Gastrocnemius medialis (tissue), 4 donors: ENCODE measurements around the gene KCNC4. TPM values are rescaled to one million over a fixed set of nuclear protein-coding genes. Genes with fewer than 3 reads are reported as not detected.

ENCODE experiments used
- ATAC-seq, 2 donors: fragments of 150-250 bp; one replicate each; pipeline ENCODE4 v1.9.1; 2016
- DNase-seq, 2 donors: peaks; one replicate each; pipeline ENCODE4 v3.0.0-alpha.2; 2019
- H3K27ac ChIP-seq, 4 donors: fragments of 200-600 bp; sonication (generic); 1 replicate in 1 of 4; 2 replicates in 3 of 4; pipeline ENCODE4 v1.5.1; 2016 to 2018; ENCODE audit warnings: mild to moderate bottlenecking in 2 of 4, moderate library complexity in 1 of 4
- H3K27me3 ChIP-seq, 3 donors: fragments of 200-600 bp; sonication (generic) in 2 of 3; 1 replicate in 1 of 3; 2 replicates in 2 of 3; pipeline versions ENCODE4 v1.5.1 to v1.6.0; 2016 to 2019; ENCODE audit warnings: mild to moderate bottlenecking in 1 of 3, moderate library complexity in 1 of 3
- H3K36me3 ChIP-seq, 2 donors: fragments of 200-600 bp; sonication (generic) in 1 of 2; one replicate each; pipeline ENCODE4 v1.5.1; 2017 to 2018
- H3K4me1 ChIP-seq, 2 donors: fragments of 200-600 bp; sonication (generic) in 1 of 2; one replicate each; pipeline ENCODE4 v1.5.1; 2016 to 2017; ENCODE audit warnings: mild to moderate bottlenecking in 2 of 2
- H3K4me3 ChIP-seq, 4 donors: fragments of 200-600 bp; sonication (generic) in 3 of 4; 1 replicate in 1 of 4; 2 replicates in 3 of 4; pipeline ENCODE4 v1.5.1; 2016 to 2019; ENCODE audit warnings: mild to moderate bottlenecking in 2 of 4
- H3K9me3 ChIP-seq, 3 donors: fragments of 200-600 bp; sonication (generic) in 2 of 3; 1 replicate in 1 of 3; 2 replicates in 2 of 3; pipeline ENCODE4 v1.5.1; 2016 to 2019
- CTCF ChIP-seq, 5 experiments: fragments of 450-650 bp in 3 of 5; fragments of 200-600 bp in 2 of 5; sonication (generic) in 2 of 5; IDR thresholded peaks in 4 of 5; conservative IDR thresholded peaks in 1 of 5; 1 replicate in 4 of 5; 2 replicates in 1 of 5; pipeline ENCODE4 v1.5.1; 2016 to 2019; ENCODE audit warnings: antibody characterized with exemption in 5 of 5, mild to moderate bottlenecking in 3 of 5, moderate library complexity in 3 of 5
- POLR2A ChIP-seq, 2 donors: fragments of 450-650 bp; IDR thresholded peaks; one replicate each; pipeline ENCODE4 v1.6.1; 2017; ENCODE audit warnings: antibody characterized with exemption in 2 of 2, mild to moderate bottlenecking in 2 of 2, moderate library complexity in 2 of 2
- in situ Hi-C, 4 donors: fragments of 200-750 bp; cut with MboI; loops; one replicate each; pipeline versions ENCODE4 v1.15.0 to v1.8.0; 2017; ENCODE audit warnings: low sequenced_read_pairs in 4 of 4
- intact Hi-C: fragments of 100-400 bp; cut with DNase I; formaldehyde crosslinking; loops from one replicate; pipeline ENCODE4 v1.15.1; 2023; ENCODE audit warnings: low total_unique reads
- total RNA-seq, 4 donors: library from RNA; depleted of rRNA; stranded (reverse); fragments of >200 nt; gene quantifications; one replicate each; pipeline versions ENCODE4 v1.1.0 to v1.2.3, GENCODE V29; 2016

KCNC4 gene
- total RNA-seq, 4 donors from 2014 or later = 3.1 to 9.1 (median 4.1) TPM

DNA sequence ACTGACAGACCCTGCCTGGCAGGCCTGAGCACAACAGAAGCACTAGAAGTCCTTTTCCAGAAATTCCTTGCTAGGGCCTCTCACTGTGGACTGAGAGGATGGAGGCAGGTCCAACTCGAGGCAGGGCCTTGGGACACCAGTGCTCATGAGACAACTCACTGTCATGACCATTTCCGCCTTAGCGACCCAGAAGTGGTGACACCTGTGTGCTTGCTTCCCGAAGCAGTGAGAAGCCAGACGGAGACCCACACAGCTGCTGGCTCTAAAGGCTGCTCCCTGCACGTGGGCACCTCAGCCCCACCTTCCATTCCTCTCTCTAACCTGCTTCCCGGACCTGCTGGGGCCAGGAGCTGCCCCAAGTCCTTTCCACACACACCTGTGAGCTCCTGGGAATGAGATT is 33.0 kb downstream of the KCNC4 start:
- intact Hi-C loops (no loop called here), in situ Hi-C loops (no loop called here)
- Histone ChIP-seq H3K4me1 (peaks cover 0 to 4% of the 10 kb centered on the region in 2 donors), H3K4me3 (no peak overlapping the region), H3K9me3 (no peaks in the 10 kb centered on the region), H3K27me3 (peaks cover 0 to 5% (median 0%) of the 10 kb centered on the region in 3 donors), H3K27ac (no peak overlapping the region), H3K36me3 (no peaks in the 10 kb centered on the region)
- TF ChIP-seq CTCF (IDR thresholded peaks at IDR 0.05 in 4 of 5, conservative IDR thresholded peaks at IDR 0.05 in 1 of 5) (no peak), POLR2A (IDR thresholded peaks at IDR 0.05) (no peak)
- ATAC-seq (no peak), DNase-seq (no peak)

DNA sequence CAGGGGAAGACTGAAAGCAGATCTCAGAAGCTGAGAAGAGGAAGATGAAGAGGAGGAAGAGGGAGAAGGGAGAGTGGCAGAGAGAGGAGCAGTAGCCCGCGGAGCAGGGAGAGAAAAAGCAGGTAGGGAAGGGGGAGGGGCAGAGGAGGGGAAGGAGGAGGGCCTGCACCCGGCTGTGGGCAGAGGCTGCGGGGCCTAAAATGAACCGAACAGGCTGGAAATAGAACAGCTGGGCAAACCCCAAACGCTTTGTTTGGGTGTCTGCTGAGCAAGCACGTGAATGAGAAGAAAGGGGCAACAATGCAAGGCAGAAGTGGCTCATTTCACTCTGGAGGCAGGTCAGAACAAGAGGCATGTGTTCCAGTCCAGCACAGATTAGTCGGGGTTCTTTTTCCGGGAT is 33.5 kb downstream of the KCNC4 start:
- Histone ChIP-seq H3K27ac (no peak overlapping the region), H3K9me3 (no peaks in the 10 kb centered on the region), H3K27me3 (peaks cover 0 to 5% (median 0%) of the 10 kb centered on the region in 3 donors), H3K4me1 (peaks cover 0 to 4% of the 10 kb centered on the region in 2 donors), H3K4me3 (no peak overlapping the region), H3K36me3 (no peaks in the 10 kb centered on the region)
- intact Hi-C loops = no loop called here
- ATAC-seq (no peak), DNase-seq (no peak)
- in situ Hi-C loops = no loop called here
- TF ChIP-seq POLR2A (IDR thresholded peaks at IDR 0.05) (no peak), CTCF (IDR thresholded peaks at IDR 0.05 in 4 of 5, conservative IDR thresholded peaks at IDR 0.05 in 1 of 5) (no peak)

GRCh38 chr1:110245876-110246620 is 35.9 kb downstream of the KCNC4 start:
- Histone ChIP-seq H3K27ac (no peak overlapping the region), H3K27me3 (peaks cover 0 to 5% (median 0%) of the 10 kb centered on the region in 3 donors), H3K4me1 (no peaks in the 10 kb centered on the region), H3K36me3 (no peaks in the 10 kb centered on the region), H3K9me3 (no peaks in the 10 kb centered on the region), H3K4me3 (no peak overlapping the region)
- intact Hi-C loops = no loop called here
- in situ Hi-C loops = no loop called here
- ATAC-seq (no peak), DNase-seq (no peak)
- no peak for TF ChIP-seq CTCF (IDR thresholded peaks at IDR 0.05 in 4 of 5, conservative IDR thresholded peaks at IDR 0.05 in 1 of 5)
- TF ChIP-seq POLR2A (IDR thresholded peaks at IDR 0.05) = no peak

- Histone ChIP-seq H3K27me3 (peaks cover 0 to 5% (median 0%) of the 10 kb centered on the region in 3 donors), H3K27ac (no peak overlapping the region), H3K4me1 (no peaks in the 10 kb centered on the region), H3K9me3 (no peaks in the 10 kb centered on the region), H3K4me3 (no peak overlapping the region), H3K36me3 (no peaks in the 10 kb centered on the region)
- no peak for ATAC-seq
- intact Hi-C loops (no loop called here), in situ Hi-C loops (no loop called here)
- no peak for TF ChIP-seq POLR2A (IDR thresholded peaks at IDR 0.05)
- no peak for TF ChIP-seq CTCF (IDR thresholded peaks at IDR 0.05 in 4 of 5, conservative IDR thresholded peaks at IDR 0.05 in 1 of 5)
- no peak for DNase-seq
These were observed 38.6 kb downstream of the KCNC4 start for GRCh38 chr1:110248746-110249145.
